K562 (cell line): ENCODE measurements around the gene TUBA1B. TPM values are rescaled to one million over a fixed set of nuclear protein-coding genes. Genes with fewer than 3 reads are reported as not detected.

Experiments
- ATAC-seq: fragments of 200-7000 bp; cut with Tn5 transposase; 3 replicates; pipeline ENCODE4 v1.9.1; 2020; ENCODE audit warnings: moderate library complexity
- BruUV-seq: library from RNA; stranded (reverse); fragments of 400-500 nt; replicated peaks from 2 replicates; lab custom pipeline; 2021; lab: Mats Ljungman, UMichigan
- CTCF ChIA-PET: fragments of 300-600 bp; formaldehyde crosslinking; extraction: SDS; loops from one replicate; lab custom pipeline; 2021; ENCODE audit warnings: low intra/inter-chr PET ratio; lab: Yijun Ruan, JAX
- POLR2A ChIA-PET: fragments of 300-600, 350-650 bp; sonication (Branson Sonifier 250); formaldehyde crosslinking; extraction: SDS; loops from one replicate; lab custom pipeline; 2021; ENCODE audit warnings: antibody characterized with exemption, inconsistent platforms; lab: Yijun Ruan, JAX
- DNase-seq, 4 experiments: peaks; one replicate each; pipeline versions ENCODE4 v3.0.0 to v3.0.0-alpha.2; 2011 to 2018; ENCODE audit warnings: low spot score in 3 of 4, mixed read lengths in 3 of 4; ENCODE audit errors: extremely low read depth in 1 of 4
- FAIRE-seq: peaks from 2 replicates; lab custom pipeline; 2011; peaks lifted over from hg19 to GRCh38; lab: Jason Lieb, UNC
- H2AFZ ChIP-seq: 2 replicates; pipeline ENCODE4 v1.6.0; 2011; ENCODE audit warnings: low read depth, low read length, control low read depth, inconsistent platforms
- H3K27ac ChIP-seq: fragments of 200-600 bp; 3 replicates; pipeline ENCODE4 v1.8.0; 2011; ENCODE audit warnings: low read depth, mild to moderate bottlenecking, control low read depth, inconsistent platforms, low read length, moderate library complexity, mixed read lengths; ENCODE audit errors: extremely low read depth
- H3K27me3 ChIP-seq, 2 experiments: fragments of 300-600 bp in 1 of 2; 2 replicates in 1 of 2; 3 replicates in 1 of 2; pipeline versions ENCODE4 v1.6.0 to v1.8.0; 2011; ENCODE audit warnings: inconsistent platforms in 2 of 2, low read length in 2 of 2, mild to moderate bottlenecking in 1 of 2, mixed read lengths in 1 of 2, moderate library complexity in 1 of 2; ENCODE audit not compliant: control insufficient read depth in 2 of 2, insufficient read depth in 2 of 2
- H3K36me3 ChIP-seq: fragments of 300-600 bp; 3 replicates; pipeline ENCODE4 v1.8.0; 2011; ENCODE audit warnings: mild to moderate bottlenecking, low read length, inconsistent platforms; ENCODE audit not compliant: control insufficient read depth, insufficient read depth
- H3K4me1 ChIP-seq, 2 experiments: fragments of 200-600 bp in 1 of 2; replicated peaks in 1 of 2; 2 replicates in 1 of 2; 3 replicates in 1 of 2; pipeline versions ENCODE4 v1.5.1 to v1.8.0; 2011; ENCODE audit warnings: inconsistent platforms in 2 of 2, low read length in 2 of 2, mild to moderate bottlenecking in 1 of 2, mixed read lengths in 1 of 2, moderate library complexity in 1 of 2; ENCODE audit not compliant: control insufficient read depth in 2 of 2, insufficient read depth in 2 of 2
- H3K4me2 ChIP-seq: 2 replicates; pipeline ENCODE4 v1.6.1; 2011; ENCODE audit warnings: low read length, control low read depth, inconsistent platforms, mixed read lengths; ENCODE audit not compliant: insufficient read depth
- H3K4me3 ChIP-seq: fragments of 200-600 bp; sonication (generic), shearing (Covaris generic); 2 replicates; pipeline ENCODE4 v1.5.1; 2016; ENCODE audit warnings: control low read depth, inconsistent platforms
- H3K79me2 ChIP-seq: fragments of 200-600 bp; 3 replicates; pipeline ENCODE4 v1.8.0; 2011; ENCODE audit warnings: low read length, inconsistent platforms; ENCODE audit not compliant: control insufficient read depth, insufficient read depth
- H3K9ac ChIP-seq, 2 experiments: 2 replicates each; pipeline versions ENCODE4 v1.6.0 to v1.6.1; 2011; ENCODE audit warnings: low read depth in 2 of 2, low read length in 2 of 2, control low read depth in 1 of 2, inconsistent platforms in 1 of 2, mild to moderate bottlenecking in 1 of 2, mixed read lengths in 1 of 2; ENCODE audit not compliant: insufficient read depth in 1 of 2
- H3K9me1 ChIP-seq: one replicate; pipeline ENCODE4 v1.6.0; 2011; ENCODE audit warnings: inconsistent platforms, mild to moderate bottlenecking, low read length, moderate library complexity; ENCODE audit not compliant: control insufficient read depth, insufficient read depth
- H3K9me3 ChIP-seq: replicated peaks from 2 replicates; pipeline ENCODE4 v1.5.1; 2011; ENCODE audit warnings: low read depth, low read length, inconsistent platforms; ENCODE audit not compliant: control insufficient read depth, insufficient read depth
- H4K20me1 ChIP-seq: replicated peaks from 2 replicates; pipeline ENCODE4 v1.6.1; 2011; ENCODE audit warnings: low read length, inconsistent platforms, mixed read lengths; ENCODE audit not compliant: control insufficient read depth, insufficient read depth
- CHD1 ChIP-seq: fragments of 200-600 bp; sonication (generic); IDR thresholded peaks from one replicate; pipeline ENCODE4 v1.6.1; 2012; ENCODE audit warnings: mild to moderate bottlenecking, moderate library complexity, low read length, inconsistent platforms
- CREM ChIP-seq: IDR thresholded peaks from 2 replicates; pipeline ENCODE4 v1.6.1; 2014; ENCODE audit warnings: antibody characterized with exemption, low read depth
- FOXA3 ChIP-seq, 2 experiments: fragments of 450-650 bp in 1 of 2; sonication (generic) in 1 of 2; formaldehyde crosslinking; IDR thresholded peaks in 1 of 2; conservative IDR thresholded peaks in 1 of 2; 2 replicates each; pipeline versions ENCODE4 v1.4.0 to v1.8.0; 2020 to 2022; ENCODE audit warnings: mild to moderate bottlenecking in 2 of 2, missing genetic modification reagents in 1 of 2
- FUS ChIP-seq: fragments of 200-400 bp; formaldehyde crosslinking; optimal IDR thresholded peaks from 2 replicates; pipeline ENCODE3; 2017; ENCODE audit warnings: low read depth, low read length
- GABPA ChIP-seq: fragments of 200-800 bp; sonication (Bioruptor generic); conservative IDR thresholded peaks from 2 replicates; pipeline ENCODE4 v1.6.1; 2016; ENCODE audit warnings: low read depth, missing genetic modification characterization, missing compliant biosample characterization
- KAT7 ChIP-seq: sonication (generic); formaldehyde crosslinking; IDR thresholded peaks from 2 replicates; pipeline ENCODE4 v1.8.0; 2022; ENCODE audit warnings: missing genetic modification reagents, mild to moderate bottlenecking, borderline replicate concordance
- NEUROD1 ChIP-seq: fragments of 150-350 bp; IDR thresholded peaks from 2 replicates; pipeline ENCODE4 v1.6.1; 2014; ENCODE audit warnings: borderline replicate concordance, low read length, low read depth; ENCODE audit not compliant: partially characterized antibody
- PTBP1 ChIP-seq: fragments of 200-400 bp; formaldehyde crosslinking; IDR thresholded peaks from 2 replicates; pipeline ENCODE4 v1.6.1; 2017; ENCODE audit warnings: low read depth, low read length
- RFX5 ChIP-seq: IDR thresholded peaks from 2 replicates; pipeline ENCODE4 v1.6.1; 2011; ENCODE audit warnings: low read depth, mild to moderate bottlenecking, improper control_type of control experiment, low read length
- SAP30 ChIP-seq: fragments of 200-600 bp; sonication (generic); IDR thresholded peaks from 2 replicates; pipeline ENCODE4 v1.6.1; 2012; ENCODE audit warnings: borderline replicate concordance, low read depth, mild to moderate bottlenecking, moderate library complexity, low read length, control low read depth, inconsistent platforms; ENCODE audit not compliant: insufficient read depth, poor library complexity, severe bottlenecking
- THRAP3 ChIP-seq: fragments of 450-650 bp; IDR thresholded peaks from 2 replicates; pipeline ENCODE4 v1.6.1; 2016; ENCODE audit warnings: mild to moderate bottlenecking, inconsistent platforms, borderline replicate concordance
- VEZF1 ChIP-seq: fragments of 200-800 bp; sonication (Bioruptor generic); IDR thresholded peaks from 2 replicates; pipeline ENCODE4 v1.6.1; 2017; ENCODE audit warnings: missing genetic modification characterization, missing compliant biosample characterization
- WHSC1 ChIP-seq: IDR thresholded peaks from one replicate; pipeline ENCODE4 v1.6.1; 2012; ENCODE audit warnings: low read length, control low read depth, inconsistent platforms
- ZBTB43 ChIP-seq: sonication (generic); formaldehyde crosslinking; IDR thresholded peaks from 2 replicates; pipeline ENCODE4 v1.8.0; 2023; ENCODE audit warnings: mild to moderate bottlenecking, missing genetic modification reagents
- ZBTB7A ChIP-seq: IDR thresholded peaks from 2 replicates; pipeline ENCODE4 v1.6.1; 2011; ENCODE audit warnings: low read depth, mild to moderate bottlenecking, low read length, moderate library complexity, borderline replicate concordance; ENCODE audit not compliant: control insufficient read depth
- ZNF197 ChIP-seq: fragments of 200-800 bp; sonication (Bioruptor generic); IDR thresholded peaks from 2 replicates; pipeline ENCODE4 v1.6.1; 2016; ENCODE audit warnings: low read depth, missing genetic modification characterization, missing compliant biosample characterization
- WGBS: fragments of 100-300 bp; shearing (Covaris generic); methylation state at CpG from one replicate; pipeline ENCODE4 v1.1.6; 2016; ENCODE audit warnings: low coverage, mixed read lengths; ENCODE audit not compliant: insufficient coverage; ENCODE audit errors: missing lambda C conversion rate; 5-methylcytosine and 5-hydroxymethylcytosine counted together
- in situ Hi-C: fragments of 300-500 bp; cut with MboI; formaldehyde crosslinking; loops from 4 replicates; pipeline ENCODE4 v1.15.0; 2018; ENCODE audit warnings: inconsistent platforms, mixed read lengths
- intact Hi-C: fragments of 100-400 bp; cut with micrococcal nuclease; formaldehyde crosslinking; loops from 2 replicates; pipeline ENCODE4 v1.14.2; 2022
- polyA plus RNA-seq, 8 experiments: library from polyadenylated mRNA; depleted of rRNA in 4 of 8; stranded (reverse) in 5 of 8; unstranded in 3 of 8; fragments of >200 nt; fragmentation: Nextera tagmentation in 2 of 8; fragmentation: Illumina TruSeq in 1 of 8; extraction: Ambion mirVana in 2 of 8; extraction: Trizol in 1 of 8; gene quantifications; 2 replicates each; pipeline versions ENCODE4 v1.2.1 to v1.2.3, GENCODE V29; 2011 to 2014; ENCODE audit warnings: inconsistent platforms in 1 of 8, missing spikeins in 1 of 8
- total RNA-seq, 7 experiments: library from RNA; depleted of rRNA in 6 of 7; stranded (reverse); fragments of >200 nt in 6 of 7; fragmentation: Illumina TruSeq in 2 of 7; extraction: Trizol in 2 of 7; gene quantifications; 2 replicates each; pipeline versions ENCODE4 v1.2.1 to v1.2.3, GENCODE V29; 2011 to 2021; ENCODE audit warnings: low replicate concordance in 1 of 7

Gene TUBA1B
- total and polyA plus RNA-seq, 9 of the 15 experiments (the other 6 are each of a cell fraction or from before 2014, with no cell fraction given) = 2,189 to 4,624 (median 2,628) TPM

DNA sequence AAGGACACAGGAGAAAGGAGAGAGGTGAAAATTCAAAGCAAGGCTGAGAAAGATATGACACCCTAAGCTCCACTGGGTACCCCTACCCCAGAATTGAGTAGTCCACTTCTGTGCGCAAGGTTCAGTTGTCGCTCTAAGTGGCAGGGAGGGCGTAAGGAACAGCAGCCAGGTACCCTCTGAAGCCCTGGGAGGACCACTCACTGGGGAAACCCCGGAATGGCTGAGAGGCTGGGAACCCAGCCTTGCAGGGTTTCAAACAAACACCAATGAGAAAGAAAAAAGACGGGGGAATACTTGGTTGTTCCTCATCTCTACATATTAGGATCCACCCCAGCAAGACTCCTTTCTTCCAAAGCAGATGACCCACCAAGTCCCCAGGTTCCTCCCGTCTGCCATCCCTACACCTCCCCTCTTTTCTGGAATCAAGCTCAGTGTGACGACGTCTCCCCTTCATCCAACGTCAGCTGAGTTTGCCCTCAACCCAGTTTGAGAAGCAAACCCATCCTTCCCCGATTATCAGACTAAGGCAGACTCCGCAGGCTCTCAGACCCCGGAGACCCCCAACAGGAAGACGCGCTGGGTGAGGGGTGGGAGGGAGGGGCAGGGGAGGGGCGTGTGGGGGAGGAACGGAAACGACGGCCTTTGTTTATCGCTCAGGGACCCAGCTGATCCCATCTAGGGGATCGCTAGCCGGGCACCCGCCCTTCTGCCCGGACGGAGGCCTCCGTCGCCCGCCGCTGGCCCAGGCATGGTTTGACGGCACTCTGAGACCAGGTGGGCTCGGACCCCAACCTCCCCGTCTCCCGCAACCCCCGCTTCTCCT lies 21.3 kb downstream of the TUBA1B start:
- no TSS peak for BruUV-seq
- DNase-seq (peak; percentile 33 to 61 (median 54)), ATAC-seq (peak; percentile 5), FAIRE-seq (no peak)
- intact Hi-C loops (loop anchor here (2.0 kb wide), 1 partner anchor 21 kb away; the partner anchor contains the start of gene TUBA1B), in situ Hi-C loops (no loop called here)
- Histone ChIP-seq H3K4me2 (peak overlapping the region; percentile 82), H3K9me1 (peaks cover 4% of the 10 kb centered on the region), H4K20me1 (no peaks in the 10 kb centered on the region; the same call in 1 of the 2 replicates), H3K4me3 (peak overlapping the region; percentile 81), H3K27ac (peak overlapping the region; percentile 84), H2AFZ (peak overlapping the region; percentile 86), H3K27me3 (no peaks in the 10 kb centered on the region), H3K36me3 (peaks cover 29% of the 10 kb centered on the region; the same call in 2 of the 3 replicates), H3K4me1 (peaks cover 15 to 26% of the 10 kb centered on the region in 2 experiments; a peak in 4 of 5 replicates), H3K79me2 (peaks cover 40% of the 10 kb centered on the region), H3K9me3 (peaks cover 4% of the 10 kb centered on the region), H3K9ac (peak overlapping the region; percentile 82 to 94)
- ChIA-PET CTCF (interaction anchor here (0.6 kb wide), 1 partner anchor 27 kb away, joined by 6 read pairs; no protein-coding TSS in a partner anchor), POLR2A (interaction anchor here (0.6 to 10.9 kb wide), 17 partner anchors 7 to 367 kb away, joined by 3 to 112 read pairs (median 5); partner anchors contain the start of genes DHH, RHEBL1 and TUBA1B)
- 2% methylated on average over 20 of the region's 33 CpGs for WGBS
- TF ChIP-seq ZNF197 (CRISPR knock-in tag) (no peak), SAP30 (peak; percentile 38), KAT7 (0 out of 2 replicates have a peak, but pooled peaks have one; percentile 55), CHD1 (peak; percentile 32), CREM (peak; percentile 16; the same call in 1 of the 2 replicates), GABPA (peak; percentile 34; the same call in 1 of the 2 replicates), RFX5 (no peak), ZBTB7A (peak; percentile 32; the same call in 1 of the 2 replicates), ZBTB43 (no peak), THRAP3 (no peak), WHSC1 (no peak), PTBP1 (no peak), VEZF1 (CRISPR knock-in tag) (peak; percentile 37; the same call in 1 of the 2 replicates), NEUROD1 (no peak), FOXA3 (CRISPR knock-in tag; conservative IDR thresholded peaks at IDR 0.05 in 1 of 2, IDR thresholded peaks at IDR 0.05 in 1 of 2) (0 out of 4 replicates have a peak, but pooled peaks of 1 of the 2 experiments have one; percentile 33), FUS (no peak)
